H1 (cell line): ENCODE results near the gene DCAF17. TPM values are rescaled to one million over a fixed set of nuclear protein-coding genes. Genes with fewer than 3 reads are reported as not detected.

Experiments
- CTCF ChIA-PET: fragments of 300-600 bp; sonication (Branson Sonifier 250); formaldehyde crosslinking; loops from one replicate; lab custom pipeline; 2021; ENCODE audit not compliant: partially characterized antibody; lab: Charles Lee
- POLR2A ChIA-PET: fragments of 300-600 bp; sonication (Branson Sonifier 250); formaldehyde crosslinking; loops from one replicate; lab custom pipeline; 2021; ENCODE audit warnings: inconsistent platforms; ENCODE audit not compliant: partially characterized antibody; lab: Charles Lee
- DNase-seq, 2 experiments: peaks; one replicate each; pipeline versions ENCODE4 v3.0.0 to v3.0.0-alpha.2; 2010 to 2022; ENCODE audit warnings: low spot score in 2 of 2, low read depth in 1 of 2, mixed read lengths in 1 of 2
- FAIRE-seq: peaks from 2 replicates; lab custom pipeline; 2011; peaks lifted over from hg19 to GRCh38; lab: Jason Lieb, UNC
- H2AFZ ChIP-seq: 2 replicates; pipeline ENCODE4 v1.8.1; 2012; ENCODE audit warnings: low read length, inconsistent platforms
- H2AK5ac ChIP-seq: 2 replicates; pipeline ENCODE4 v1.6.1; 2013; ENCODE audit warnings: low read depth, low read length
- H2BK120ac ChIP-seq: replicated peaks from 2 replicates; pipeline ENCODE3; 2013; ENCODE audit warnings: low read depth, low read length, inconsistent platforms
- H2BK12ac ChIP-seq: 2 replicates; pipeline ENCODE4 v1.6.1; 2013; ENCODE audit warnings: low read depth, low read length
- H2BK15ac ChIP-seq: 2 replicates; pipeline ENCODE4 v1.6.1; 2013; ENCODE audit warnings: low read length
- H2BK20ac ChIP-seq: 2 replicates; pipeline ENCODE4 v1.6.1; 2013; ENCODE audit warnings: low read length
- H2BK5ac ChIP-seq: 2 replicates; pipeline ENCODE4 v1.6.1; 2013; ENCODE audit warnings: low read depth, low read length
- H3K14ac ChIP-seq: 2 replicates; pipeline ENCODE4 v1.6.1; 2013; ENCODE audit warnings: inconsistent platforms; ENCODE audit not compliant: insufficient read length
- H3K18ac ChIP-seq: 2 replicates; pipeline ENCODE4 v1.6.1; 2013; ENCODE audit warnings: low read length; ENCODE audit errors: extremely low read depth
- H3K23ac ChIP-seq: 2 replicates; pipeline ENCODE4 v1.6.1; 2013; ENCODE audit warnings: inconsistent platforms; ENCODE audit not compliant: insufficient read length
- H3K23me2 ChIP-seq: 2 replicates; pipeline ENCODE4 v1.6.1; 2013; ENCODE audit warnings: low read depth, low read length
- H3K27ac ChIP-seq: 2 replicates; pipeline ENCODE4 v1.6.1; 2011; ENCODE audit warnings: low read depth, low read length, inconsistent platforms
- H3K27me3 ChIP-seq, 4 experiments: replicated peaks in 1 of 4; 1 replicate in 1 of 4; 2 replicates in 3 of 4; pipeline versions ENCODE4 v1.6.1 to v1.8.1; 2011 to 2013; ENCODE audit warnings: low read length in 3 of 4, mild to moderate bottlenecking in 3 of 4, inconsistent platforms in 2 of 4, mixed read lengths in 2 of 4, moderate library complexity in 1 of 4; ENCODE audit not compliant: control insufficient read depth in 3 of 4, insufficient read depth in 3 of 4; ENCODE audit errors: extremely low read depth in 1 of 4
- H3K36me3 ChIP-seq, 4 experiments: 2 replicates each; pipeline versions ENCODE4 v1.6.1 to v1.8.1; 2011 to 2013; ENCODE audit warnings: mild to moderate bottlenecking in 4 of 4, low read length in 3 of 4, moderate library complexity in 2 of 4, control low read depth in 1 of 4, inconsistent platforms in 1 of 4; ENCODE audit not compliant: insufficient read depth in 4 of 4, control insufficient read depth in 2 of 4
- H3K4ac ChIP-seq: replicated peaks from 2 replicates; pipeline ENCODE3; 2013; ENCODE audit warnings: low read length, low read depth, mixed read lengths, inconsistent platforms; ENCODE audit not compliant: insufficient read length
- H3K4me1 ChIP-seq, 4 experiments: replicated peaks in 1 of 4; 1 replicate in 1 of 4; 2 replicates in 3 of 4; pipeline versions ENCODE4 v1.6.1 to v1.8.1; 2011 to 2013; ENCODE audit warnings: low read length in 3 of 4, inconsistent platforms in 2 of 4, mixed read lengths in 1 of 4; ENCODE audit not compliant: insufficient read depth in 4 of 4, control insufficient read depth in 3 of 4
- H3K4me2 ChIP-seq, 2 experiments: 2 replicates each; pipeline versions ENCODE4 v1.6.1 to v1.8.1; 2011 to 2013; ENCODE audit warnings: low read depth in 2 of 2, low read length in 2 of 2, control low read depth in 1 of 2, inconsistent platforms in 1 of 2, mild to moderate bottlenecking in 1 of 2; ENCODE audit not compliant: insufficient read depth in 1 of 2
- H3K4me3 ChIP-seq, 4 experiments: fragments of 200-600, 300-600 bp in 1 of 4; sonication (generic), shearing (Covaris generic), sonication (Bioruptor Twin) in 1 of 4; 2 replicates each; pipeline versions ENCODE4 v1.5.1 to v1.8.1; 2011 to 2016; ENCODE audit warnings: low read length in 4 of 4, low read depth in 3 of 4, control low read depth in 2 of 4, inconsistent platforms in 2 of 4, mild to moderate bottlenecking in 2 of 4, mixed read lengths in 1 of 4, moderate library complexity in 1 of 4; ENCODE audit not compliant: insufficient read depth in 2 of 4; ENCODE audit errors: extremely low read depth in 1 of 4
- H3K56ac ChIP-seq: replicated peaks from 2 replicates; pipeline ENCODE3; 2013; ENCODE audit warnings: low read depth, mild to moderate bottlenecking, mixed read lengths, low read length, inconsistent platforms; ENCODE audit not compliant: insufficient read length
- H3K79me1 ChIP-seq: 2 replicates; pipeline ENCODE4 v1.6.1; 2013; ENCODE audit warnings: low read depth, low read length, control low read depth
- H3K79me2 ChIP-seq, 2 experiments: 2 replicates each; pipeline versions ENCODE4 v1.6.1 to v1.8.1; 2012 to 2013; ENCODE audit warnings: low read length in 2 of 2, mild to moderate bottlenecking in 2 of 2, inconsistent platforms in 1 of 2; ENCODE audit not compliant: insufficient read depth in 2 of 2, control insufficient read depth in 1 of 2
- H3K9ac ChIP-seq, 4 experiments: replicated peaks in 1 of 4; 1 replicate in 1 of 4; 2 replicates in 3 of 4; pipeline versions ENCODE4 v1.6.1 to v1.8.1; 2011 to 2013; ENCODE audit warnings: low read depth in 3 of 4, low read length in 3 of 4, control low read depth in 2 of 4, mild to moderate bottlenecking in 2 of 4, moderate library complexity in 2 of 4, inconsistent platforms in 1 of 4; ENCODE audit errors: extremely low read depth in 1 of 4
- H3K9me3 ChIP-seq, 2 experiments: 2 replicates each; pipeline versions ENCODE4 v1.6.1 to v1.8.1; 2012 to 2013; ENCODE audit warnings: mild to moderate bottlenecking in 2 of 2, moderate library complexity in 2 of 2, control low read depth in 1 of 2, inconsistent platforms in 1 of 2, low read depth in 1 of 2, low read length in 1 of 2, mixed read lengths in 1 of 2; ENCODE audit not compliant: insufficient read depth in 2 of 2
- H4K20me1 ChIP-seq, 2 experiments: replicated peaks in 1 of 2; 2 replicates each; pipeline versions ENCODE3 to v1.8.1; 2011 to 2013; ENCODE audit warnings: inconsistent platforms in 2 of 2, low read length in 2 of 2, mild to moderate bottlenecking in 1 of 2; ENCODE audit not compliant: insufficient read depth in 2 of 2, control insufficient read depth in 1 of 2
- H4K5ac ChIP-seq: 2 replicates; pipeline ENCODE4 v1.6.1; 2013; ENCODE audit warnings: low read length, low read depth, mixed read lengths, inconsistent platforms; ENCODE audit not compliant: insufficient read length
- H4K8ac ChIP-seq: 2 replicates; pipeline ENCODE4 v1.8.0; 2013; ENCODE audit warnings: mild to moderate bottlenecking, moderate library complexity, low read length, inconsistent platforms; ENCODE audit not compliant: insufficient read depth; ENCODE audit errors: extremely low read depth
- H4K91ac ChIP-seq: replicated peaks from 2 replicates; pipeline ENCODE3; 2013; ENCODE audit warnings: low read length, mixed read lengths, inconsistent platforms; ENCODE audit not compliant: insufficient read length
- BRCA1 ChIP-seq: IDR thresholded peaks from 2 replicates; pipeline ENCODE4 v1.6.1; 2012; ENCODE audit warnings: low read depth, low read length, improper control_type of control experiment
- POLR2AphosphoS5 ChIP-seq: IDR thresholded peaks from 2 replicates; pipeline ENCODE4 v1.6.1; 2011; ENCODE audit warnings: low read depth, low read length
- SIN3A ChIP-seq, 2 experiments: IDR thresholded peaks in 1 of 2; conservative IDR thresholded peaks in 1 of 2; 2 replicates each; pipeline ENCODE4 v1.6.1; 2011 to 2012; ENCODE audit warnings: low read length in 2 of 2, improper control_type of control experiment in 1 of 2, low read depth in 1 of 2, mild to moderate bottlenecking in 1 of 2
- WGBS, 2 experiments: shearing (Covaris generic) in 1 of 2; methylation state at CpG; one replicate each; pipeline versions ENCODE4 v1.1.6 to v1.1.7; 2013 to 2015; ENCODE audit warnings: low lambda C conversion rate in 2 of 2, mixed read lengths in 2 of 2, inconsistent platforms in 1 of 2, low coverage in 1 of 2, missing lambda C conversion rate in 1 of 2; ENCODE audit not compliant: insufficient replicate concordance in 2 of 2, insufficient coverage in 1 of 2, insufficient read length in 1 of 2; ENCODE audit errors: extremely low coverage in 1 of 2, missing lambda C conversion rate in 1 of 2; 5-methylcytosine and 5-hydroxymethylcytosine counted together
- polyA plus RNA-seq, 7 experiments: library from polyadenylated mRNA; depleted of rRNA in 3 of 7; stranded (reverse) in 5 of 7; unstranded in 2 of 7; fragments of >200 nt in 5 of 7; fragments of 200-250 nt in 2 of 7; gene quantifications; 1 replicate in 5 of 7; 2 replicates in 1 of 7; 4 replicates in 1 of 7; pipeline versions ENCODE4 v1.2.1 to v1.2.3, GENCODE V29; 2011 to 2013; ENCODE audit warnings: missing spikeins in 2 of 7, mixed read lengths in 2 of 7
- total RNA-seq: library from RNA; stranded (reverse); fragmentation: NEBNext Ultra II Directional; extraction: Animal tissue kit (Norgen Biotek cat#: 25700); gene quantifications from 2 replicates; pipeline ENCODE4 v1.2.1, GENCODE V29; 2021

The DCAF17 gene
- total and polyA plus RNA-seq, 2 of the 8 experiments (the other 6 are each of a cell fraction or from before 2014, with no cell fraction given) = 10.7 to 30.0 TPM

DNA sequence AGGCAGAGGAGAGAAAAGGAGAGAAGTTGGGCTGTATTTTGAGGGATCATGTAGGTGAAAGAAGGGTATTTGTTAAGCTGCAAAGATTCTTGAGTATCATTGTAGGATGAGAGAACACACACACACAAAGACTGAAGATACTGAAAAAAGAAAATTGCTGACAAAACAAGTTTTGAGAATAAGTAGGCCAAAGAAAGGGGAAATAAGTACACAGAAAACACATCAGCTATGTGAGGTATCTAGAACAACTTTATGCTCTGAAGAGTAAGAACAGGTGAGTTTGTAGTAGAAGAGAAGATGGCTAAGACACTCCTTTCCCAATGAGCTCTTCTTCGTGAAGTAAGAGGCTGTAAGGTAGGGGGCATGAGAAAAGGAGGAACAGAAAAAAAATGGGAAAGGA lies 28.5 kb upstream of the DCAF17 start:
- Histone ChIP-seq H4K8ac (no peak overlapping the region), H3K18ac (no peak overlapping the region), H2AK5ac (no peak overlapping the region), H2BK120ac (no peak overlapping the region), H3K36me3 (peaks cover 0 to 9% (median 0%) of the 10 kb centered on the region in 4 experiments; a peak in 2 of 8 replicates), H3K9me3 (peaks cover 4 to 8% of the 10 kb centered on the region in 2 experiments; a peak in 3 of 4 replicates), H3K23me2 (no peaks in the 10 kb centered on the region), H3K4me2 (no peak overlapping the region), H3K27ac (no peak overlapping the region), H3K14ac (no peak overlapping the region), H3K4me3 (no peak overlapping the region), H3K56ac (no peak overlapping the region), H3K23ac (no peak overlapping the region), H3K27me3 (no peaks in the 10 kb centered on the region), H4K91ac (no peak overlapping the region), H4K20me1 (no peaks in the 10 kb centered on the region), H2BK15ac (no peak overlapping the region), H3K4me1 (peaks cover 0 to 17% (median 7%) of the 10 kb centered on the region in 4 experiments; a peak in 6 of 7 replicates), H4K5ac (no peak overlapping the region), H2BK20ac (no peak overlapping the region), H2BK12ac (no peak overlapping the region), H3K79me2 (peaks cover 0 to 90% of the 10 kb centered on the region in 2 experiments; a peak in 3 of 4 replicates), H2BK5ac (no peak overlapping the region), H3K4ac (no peak overlapping the region), H3K9ac (no peak overlapping the region), H3K79me1 (no peaks in the 10 kb centered on the region), H2AFZ (no peak overlapping the region)
- FAIRE-seq = no peak
- ChIA-PET CTCF (interaction anchor here (1.9 kb wide), 1 partner anchor 11 kb away, joined by 4 read pairs; no protein-coding TSS in a partner anchor), POLR2A (interaction anchor here (1.2 kb wide), 1 partner anchor 27 kb away, joined by 4 read pairs; no protein-coding TSS in a partner anchor)
- 86% methylated on average over 1 of the region's 1 CpG; no CpG with 5 or more reads in 1 of the 2 experiments for whole genome bisulfite sequencing, 2 experiments
- TF ChIP-seq POLR2AphosphoS5 (no peak), BRCA1 (no peak), SIN3A (conservative IDR thresholded peaks at IDR 0.05 in 1 of 2, IDR thresholded peaks at IDR 0.05 in 1 of 2; ENCODE audit: low read depth in 1 of 2, low read length in 2 of 2) (no peak)
- no peak for DNase-seq
